Measurements from ENCODE around the gene TRUB2.
A peak's percentile ranks its signal among the peaks of the same experiment; 100 is the strongest.

GRCh38 chr9:128370752-128371629, 48.7 kb upstream of the TRUB2 start, which contains the start of gene URM1:
- peak; percentile 90 for TF ChIP-seq POLR2A (IDR thresholded peaks at IDR 0.05; ENCODE audit: low read length)
- TF ChIP-seq GATA1 (IDR thresholded peaks at IDR 0.05; ENCODE audit: low read depth, low read length) = no peak
